A549 treated with AZD9567 at 1 μM for 4 hours (cell line): Measurements from ENCODE around the gene STX8. TPM values are rescaled to one million over a fixed set of nuclear protein-coding genes. Genes with fewer than 3 reads are reported as not detected.

Experiments
- total RNA-seq: library from RNA; stranded (reverse); fragments of 200-300 nt; extraction: Qiagen RNA extraction; gene quantifications from 5 replicates; pipeline ENCODE4 v1.2.3, GENCODE V29; 2022; ENCODE audit not compliant: insufficient read depth

The STX8 gene
- total RNA-seq = 54.8 to 75.4 TPM (median 65.6 TPM) in 5 replicates

GRCh38 chr17:9575381-9576101, at the start of gene STX8:
TSS of gene STX8 (minus strand) at chr17:9575820. CDS start at chr17:9575808, 12 bp downstream.

GRCh38 chr17:9576521-9577372, 1.1 kb upstream of the STX8 start, which contains the start of gene CFAP52:
TSS of gene CFAP52 (plus strand) at chr17:9576642. CDS start at chr17:9576696, 54 bp downstream.

Other genes with a start within 250 kb of the STX8 start
- 0.09 TPM in 1 of 5 replicates, not detected in the others for gene CFAP52, start 822 bp upstream of the STX8 start, total RNA-seq
- 3.8 to 4.6 TPM (median 4.4 TPM) in 5 replicates for gene USP43, start 69.7 kb upstream of the STX8 start, total RNA-seq
- gene DHRS7C, start 215.8 kb upstream of the STX8 start, total RNA-seq = not detected in 5 replicates
- not detected in 5 replicates for gene GSG1L2, start 246.3 kb upstream of the STX8 start, total RNA-seq